Measurements from ENCODE around the gene C6orf15.

- TF ChIP-seq CTCF (IDR thresholded peaks at IDR 0.05; ENCODE audit: extremely low read depth in 1 of 2, insufficient read depth in 1 of 2, low read depth in 1 of 2, low read length in 2 of 2) = no peak
- no peak for TF ChIP-seq POLR2AphosphoS5 (IDR thresholded peaks at IDR 0.05; ENCODE audit: insufficient read depth, low read depth, low read length)
These were observed 30.0 kb upstream of the C6orf15 start for GRCh38 chr6:31142361-31142761.

Measured in endothelial cell of umbilical vein (primary cell).